ENCODE data around the gene CNTFR.

CNTFR gene

DNA sequence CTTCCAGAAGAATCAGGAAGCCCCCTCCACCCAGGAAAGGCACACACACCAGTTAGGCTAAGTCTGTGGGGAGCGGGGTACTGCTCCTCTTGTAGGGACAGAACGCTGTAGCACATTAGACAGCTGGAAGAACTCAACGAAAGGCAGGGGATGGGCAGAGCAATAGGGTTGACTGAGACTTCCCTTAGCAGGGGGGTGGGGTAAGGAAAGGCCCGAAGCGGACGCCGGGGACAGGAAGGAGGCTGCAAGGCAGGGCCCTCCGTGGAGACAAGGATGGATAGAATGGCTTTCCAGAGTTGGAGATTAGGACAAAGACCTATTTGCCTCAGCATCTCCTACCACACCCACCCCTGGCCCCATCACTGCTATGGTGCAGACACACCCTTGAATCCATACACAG is 14.3 kb downstream of the CNTFR start:
- TF ChIP-seq CTCF (IDR thresholded peaks at IDR 0.05; ENCODE audit: insufficient read depth, low read depth, low read length, missing control alignments): no peak

GRCh38 chr9:34574571-34574970 is 15.0 kb downstream of the CNTFR start:
- no peak overlapping the region for H3K4me3 ChIP-seq (ENCODE audit: low read depth, low read length)
- DNase-seq (ENCODE audit: low read depth): no peak
- no peak for TF ChIP-seq CTCF (IDR thresholded peaks at IDR 0.05; ENCODE audit: insufficient read depth, low read depth, low read length, missing control alignments)

More for the DNA sequence above, 14.3 kb downstream of the CNTFR start:
- no peak overlapping the region for H3K4me3 ChIP-seq (ENCODE audit: low read depth, low read length)
- DNase-seq (ENCODE audit: low read depth): no peak

DNA sequence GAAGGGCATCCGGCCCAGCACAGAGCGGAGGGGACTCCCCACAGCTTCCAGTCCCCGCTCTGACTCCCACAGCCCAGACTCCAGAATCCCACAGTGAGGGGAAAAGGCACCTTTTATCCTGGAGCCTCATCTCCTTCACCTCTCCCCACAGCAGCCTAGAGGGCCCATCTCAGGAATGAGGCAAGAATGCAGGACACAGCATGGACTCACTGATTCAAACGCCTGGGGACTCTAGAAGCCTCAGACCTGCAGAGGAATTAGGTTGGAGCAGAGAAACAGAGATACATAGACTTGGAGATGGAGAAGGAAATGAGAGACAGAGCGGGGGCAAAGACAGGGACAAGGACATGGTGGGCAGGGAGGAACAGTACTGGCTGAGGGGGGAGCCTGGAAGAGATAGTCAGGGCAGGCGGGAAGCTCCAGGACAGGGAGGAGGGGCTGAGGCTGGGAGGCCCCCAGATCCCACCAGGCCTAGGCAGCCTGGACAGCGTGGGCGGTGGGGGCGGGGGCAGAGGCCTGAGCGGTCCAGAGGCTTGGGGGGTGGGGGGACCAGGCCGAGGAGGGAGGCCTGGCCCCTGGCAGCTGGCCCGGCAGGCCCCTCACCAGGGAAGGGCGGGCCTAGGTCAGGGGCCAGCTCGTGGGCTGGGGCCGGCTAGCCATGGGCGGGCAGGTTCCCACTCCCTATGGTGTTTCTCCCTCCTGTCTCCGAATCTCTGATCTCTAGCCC is 15.8 kb downstream of the CNTFR start:
- TF ChIP-seq CTCF (IDR thresholded peaks at IDR 0.05; ENCODE audit: insufficient read depth, low read depth, low read length, missing control alignments): no peak
- no peak for DNase-seq (ENCODE audit: low read depth)
- H3K4me3 ChIP-seq (ENCODE audit: low read depth, low read length): no peak overlapping the region

GRCh38 chr9:34572628-34573027 is 16.9 kb downstream of the CNTFR start:
- DNase-seq (ENCODE audit: low read depth): no peak
- H3K4me3 ChIP-seq (ENCODE audit: low read depth, low read length): no peak overlapping the region
- no peak for TF ChIP-seq CTCF (IDR thresholded peaks at IDR 0.05; ENCODE audit: insufficient read depth, low read depth, low read length, missing control alignments)

DNA sequence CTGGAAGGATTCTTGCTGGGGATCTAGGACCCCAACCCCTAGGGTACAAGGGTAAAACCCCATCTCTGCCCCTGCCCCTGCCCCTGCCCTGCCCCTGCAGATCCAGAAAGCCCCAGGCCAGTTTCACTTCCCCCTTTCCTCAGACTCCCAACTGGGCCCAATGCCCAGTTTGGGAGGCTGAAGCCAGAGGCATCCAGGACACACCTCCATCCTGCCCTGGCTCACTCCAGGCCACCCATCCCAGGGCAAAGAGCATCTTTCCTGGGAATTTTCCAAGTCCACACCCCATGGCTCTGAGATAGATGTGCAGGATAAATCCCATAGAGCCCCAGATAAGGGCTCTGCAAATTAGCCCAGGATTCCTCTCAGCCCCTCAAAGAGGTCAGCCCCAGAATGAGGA is 17.4 kb downstream of the CNTFR start:
- no peak for TF ChIP-seq CTCF (IDR thresholded peaks at IDR 0.05; ENCODE audit: insufficient read depth, low read depth, low read length, missing control alignments)
- no peak overlapping the region for H3K4me3 ChIP-seq (ENCODE audit: low read depth, low read length)
- DNase-seq (ENCODE audit: low read depth): no peak

DNA sequence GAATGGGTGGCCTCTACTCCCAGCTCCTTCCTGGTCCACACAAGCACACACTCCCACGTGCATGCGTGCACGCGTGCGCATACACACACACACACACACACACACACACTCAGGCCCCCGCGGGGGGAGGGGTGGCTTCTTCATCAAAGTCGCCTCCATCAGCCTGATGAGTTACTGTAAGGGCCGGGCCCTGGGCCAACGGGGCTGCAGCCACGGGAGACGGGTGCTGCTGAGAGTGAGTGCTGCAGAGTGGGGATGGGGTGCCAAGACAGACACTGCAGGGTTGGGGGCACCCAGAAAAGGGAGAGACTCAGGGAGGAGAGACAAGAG is 18.1 kb downstream of the CNTFR start:
- no peak for TF ChIP-seq CTCF (IDR thresholded peaks at IDR 0.05; ENCODE audit: insufficient read depth, low read depth, low read length, missing control alignments)
- DNase-seq (ENCODE audit: low read depth): no peak
- H3K4me3 ChIP-seq (ENCODE audit: low read depth, low read length): no peak overlapping the region
